Measurements from ENCODE around the gene CD8B.

The CD8B gene

GRCh38 chr2:86775338-86775737 lies 86.3 kb downstream of the CD8B start:
- DNase-seq (ENCODE audit: extremely low read depth in 1 of 2, low read depth in 1 of 2): no peak

- DNase-seq (ENCODE audit: extremely low read depth in 1 of 2, low read depth in 1 of 2): no peak
These were observed 86.8 kb downstream of the CD8B start for GRCh38 chr2:86774862-86775261.

GRCh38 chr2:86772611-86773010 lies 89.1 kb downstream of the CD8B start:
- DNase-seq (ENCODE audit: extremely low read depth in 1 of 2, low read depth in 1 of 2): no peak

GRCh38 chr2:86770816-86771301 lies 90.8 kb downstream of the CD8B start:
- no peak for DNase-seq (ENCODE audit: extremely low read depth in 1 of 2, low read depth in 1 of 2)

GRCh38 chr2:86769838-86770237 lies 91.8 kb downstream of the CD8B start:
- DNase-seq (ENCODE audit: extremely low read depth in 1 of 2, low read depth in 1 of 2): no peak

- no peak for DNase-seq (ENCODE audit: extremely low read depth in 1 of 2, low read depth in 1 of 2)
These were observed 93.3 kb downstream of the CD8B start for GRCh38 chr2:86768189-86768949.

All from activated CD8-positive, alpha-beta memory T cell treated with anti-CD3 and anti-CD28 coated beads for 1 hour (primary cell).